ENCODE results near the gene IFT43. TPM values are rescaled to one million over a fixed set of nuclear protein-coding genes. Genes with fewer than 3 reads are reported as not detected.
A peak's percentile ranks its signal among the peaks of the same experiment; 100 is the strongest.

IFT43 gene
- 24.2 TPM for total RNA-seq (2021; ENCODE audit: unreplicated experiment)
- polyA plus RNA-seq (2012), result 29.0 and 33.9 TPM in 2 replicates
- percentile 74 among the genes with signal in this experiment for Bru-seq, nascent RNA
- BruChase-seq, experiment 1, labeled RNA remaining after a 6-hour chase, result percentile 59 among the genes with signal in this experiment
- percentile 71 among the genes with signal in this experiment for BruChase-seq, experiment 2, labeled RNA remaining after a 2-hour chase
- long read RNA-seq, transcript IFT43-202 (9 exons, 833 nt), result major isoform, 23 of 45 reads
- long read RNA-seq, partial matches to known transcripts, result 15 of 45 reads
- long read RNA-seq, other reads (novel, unspliced or antisense), result 5 of 45 reads

- POLR2A ChIA-PET, result interaction anchor here (0.7 kb wide), 1 partner anchor 259 kb away, joined by 3 read pairs; no protein-coding TSS in a partner anchor
- no peaks in the 10 kb centered on the region for H3K27me3 ChIP-seq (ENCODE audit: insufficient read depth, low read length)
- RAD21 ChIA-PET (ENCODE audit: low non-redundant PET in 1 of 2, low total read pairs in 2 of 2, uncharacterized antibody in 2 of 2, unreplicated experiment in 2 of 2), result interaction anchor here (0.6 to 0.7 kb wide), 2 partner anchors 65 to 390 kb away, joined by 3 to 4 read pairs; partner anchors contain the start of gene ESRRB (in 1 of the 2)
- peak within 1 kb of the TSS; percentile 94 for H3K4me2 ChIP-seq (ENCODE audit: low read length)
- no peaks in the 10 kb centered on the region for H4K20me1 ChIP-seq (ENCODE audit: insufficient read depth)
- H3K4me3 ChIP-seq (replicated peaks in 1 of 2; ENCODE audit: low read depth in 1 of 2, low read length in 2 of 2), result peak within 1 kb of the TSS; percentile 75 to 95
- peak within 1 kb of the TSS; percentile 71 for H2AFZ ChIP-seq (ENCODE audit: low read depth, low read length, poor library complexity, severe bottlenecking)
- peak; percentile 75 for ATAC-seq
- no peaks in the 10 kb centered on the region for H3K9me2 ChIP-seq (ENCODE audit: insufficient read depth)
- TF ChIP-seq SIN3A (IDR thresholded peaks at IDR 0.05; ENCODE audit: low read depth), result 0 out of 2 replicates have a peak, but pooled peaks have one; percentile 57
- no peak for TF ChIP-seq FOSL1 (IDR thresholded peaks at IDR 0.05; ENCODE audit: low read depth)
- TF ChIP-seq POLR2AphosphoS5 (IDR thresholded peaks at IDR 0.05; ENCODE audit: low read depth, low read length), result peak; percentile 60
- peak; percentile 52 for TF ChIP-seq SP1 (IDR thresholded peaks at IDR 0.05; ENCODE audit: low read depth)
- no peak; the same call in none of the 2 replicates for TF ChIP-seq MAX (IDR thresholded peaks at IDR 0.05)
- peak; percentile 46 for TF ChIP-seq YY1 (IDR thresholded peaks at IDR 0.05; ENCODE audit: extremely low read depth, insufficient replicate concordance, low read depth, low read length)
- TF ChIP-seq ZFX (IDR thresholded peaks at IDR 0.05), result peak; percentile 65
- no peak for TF ChIP-seq EZH2 (IDR thresholded peaks at IDR 0.05)
- CTCF ChIA-PET, result interaction anchor here (0.8 to 7.2 kb wide), 4 partner anchors 9 to 276 kb away, joined by 3 to 176 read pairs (median 4); no protein-coding TSS in a partner anchor
- intact Hi-C loops (cut with micrococcal nuclease), result loop anchor here (5.0 kb wide), 2 partner anchors 401 to 661 kb away; no protein-coding TSS in a partner anchor
- peak within 1 kb of the TSS; percentile 78 for H3K9ac ChIP-seq (ENCODE audit: low read length)
- peaks cover 0 to 5% of the 10 kb centered on the region in 2 experiments; a peak in 2 of 4 replicates for H3K36me3 ChIP-seq (ENCODE audit: control insufficient read depth in 1 of 2, insufficient read depth in 2 of 2, low read length in 2 of 2)
- 0 out of 2 replicates have a peak, but pooled peaks cover 2% of the 10 kb centered on the region for H3K79me2 ChIP-seq (ENCODE audit: insufficient read depth, low read length)
- H3K9me3 ChIP-seq (ENCODE audit: control insufficient read depth in 1 of 2, insufficient read depth in 1 of 2, low read depth in 1 of 2, low read length in 2 of 2), result no peaks in the 10 kb centered on the region
- peak within 1 kb of the TSS; percentile 39; the same call in 1 of the 2 replicates for H3K27ac ChIP-seq (ENCODE audit: low read depth, low read length)
- BruUV-seq (replicated peaks), result TSS peak; percentile 55
- peaks cover 12 to 27% of the 10 kb centered on the region in 2 experiments for H3K4me1 ChIP-seq (ENCODE audit: control insufficient read depth in 1 of 2, insufficient read depth in 2 of 2, low read length in 2 of 2)
- peak; percentile 60 for DNase-seq (ENCODE audit: low read depth, low spot score)
These were observed at the start of gene IFT43 for GRCh38 chr14:75985618-75986438. IFT43 (plus strand) TSS chr14:75985763; CDS start chr14:75985787, 24 bp downstream.

All from HCT116 (cell line).